GM12892 (cell line): ENCODE results near the gene TICRR.

Experiments
- DNase-seq: peaks from one replicate; pipeline ENCODE4 v3.0.0; 2011; ENCODE audit not compliant: insufficient read length
- FAIRE-seq: peaks from 2 replicates; lab custom pipeline; 2011; peaks lifted over from hg19 to GRCh38; lab: Jason Lieb, UNC
- POLR2A ChIP-seq: IDR thresholded peaks from 2 replicates; pipeline ENCODE4 v1.6.1; 2011; ENCODE audit warnings: low read depth, low read length, control low read depth
- POLR2AphosphoS5 ChIP-seq: IDR thresholded peaks from 2 replicates; pipeline ENCODE4 v1.6.1; 2011; ENCODE audit warnings: low read depth, low read length, control low read depth
- TAF1 ChIP-seq: IDR thresholded peaks from 2 replicates; pipeline ENCODE4 v1.6.1; 2011; ENCODE audit warnings: low read depth, mild to moderate bottlenecking, control low read depth, low read length, borderline replicate concordance

Gene TICRR

DNA sequence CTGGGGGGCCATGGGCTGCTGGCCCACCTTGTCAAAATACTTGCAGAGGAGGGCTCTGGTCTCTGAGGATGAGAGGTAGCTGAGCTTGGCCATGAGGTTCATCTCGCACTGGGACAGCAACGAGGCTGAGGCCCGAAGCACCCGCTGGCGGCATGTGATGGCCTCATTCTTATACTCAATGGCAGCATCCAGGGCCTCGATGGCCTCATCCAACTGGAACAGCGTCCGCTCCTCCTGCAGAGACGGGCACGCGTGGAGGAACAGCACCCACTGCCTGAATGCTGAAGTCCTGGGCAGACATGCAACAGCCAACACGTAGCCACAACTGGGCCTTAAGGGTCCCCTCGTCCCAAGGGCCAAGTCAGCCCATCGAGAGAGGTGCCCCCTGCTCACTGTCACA, 55.0 kb downstream of the TICRR start:
- no peak for TF ChIP-seq POLR2AphosphoS5
- no peak for TF ChIP-seq TAF1
- no peak for TF ChIP-seq POLR2A
- FAIRE-seq (no peak), DNase-seq (no peak)

- DNase-seq (no peak), FAIRE-seq (no peak)
- TF ChIP-seq POLR2AphosphoS5 (no peak), POLR2A (no peak), TAF1 (no peak)
Measured at GRCh38 chr15:89630974-89631901, 56.0 kb downstream of the TICRR start.

GRCh38 chr15:89631902-89632264, 56.6 kb downstream of the TICRR start:
- TF ChIP-seq POLR2A (no peak), TAF1 (no peak), POLR2AphosphoS5 (no peak)
- FAIRE-seq (no peak), DNase-seq (no peak)

GRCh38 chr15:89632563-89633430, 57.5 kb downstream of the TICRR start:
- TF ChIP-seq POLR2AphosphoS5 (no peak), POLR2A (no peak), TAF1 (no peak)
- FAIRE-seq (no peak), DNase-seq (no peak)

DNA sequence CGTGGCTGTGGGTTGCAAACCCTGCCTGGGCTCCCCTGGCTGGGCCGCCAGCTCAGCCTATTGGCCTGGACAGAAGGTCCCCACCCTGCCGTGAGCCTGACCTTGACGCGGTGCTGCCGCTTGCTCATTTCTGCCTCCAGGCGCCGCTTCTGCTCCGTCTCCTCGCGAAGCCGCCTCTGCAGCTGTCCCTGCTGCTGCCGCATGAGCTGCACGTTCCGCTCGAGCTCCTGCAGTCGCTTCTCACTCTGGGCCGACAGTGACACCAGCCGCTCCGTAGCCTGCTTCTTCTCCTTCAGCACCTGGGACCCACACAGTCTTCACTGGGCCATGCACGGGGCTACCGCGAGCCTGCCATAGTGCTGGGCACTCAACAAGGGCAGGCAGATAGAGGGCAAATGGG, 58.3 kb downstream of the TICRR start:
- TF ChIP-seq POLR2AphosphoS5, result no peak
- FAIRE-seq (no peak), DNase-seq (no peak)

DNA sequence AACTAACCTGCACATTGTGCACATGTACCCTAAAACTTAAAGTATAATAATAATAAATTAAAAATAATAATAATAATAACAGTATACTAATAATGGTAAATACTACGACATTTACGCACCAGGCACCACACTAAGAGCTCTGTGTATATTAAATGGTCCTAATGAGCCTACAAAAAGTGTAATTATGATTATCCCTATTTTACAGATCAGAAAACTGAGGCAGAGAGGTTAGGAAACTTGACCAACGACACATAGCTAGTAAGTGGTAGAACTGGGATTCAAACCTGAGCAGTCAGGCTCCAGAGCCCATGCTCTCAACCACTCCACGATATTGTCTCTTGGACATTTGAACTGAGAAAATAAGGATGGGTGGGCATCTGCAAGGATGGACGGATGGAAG, 65.0 kb downstream of the TICRR start:
- FAIRE-seq (no peak), DNase-seq (no peak)
- TF ChIP-seq TAF1 (no peak), POLR2A (no peak), POLR2AphosphoS5 (no peak)

DNA sequence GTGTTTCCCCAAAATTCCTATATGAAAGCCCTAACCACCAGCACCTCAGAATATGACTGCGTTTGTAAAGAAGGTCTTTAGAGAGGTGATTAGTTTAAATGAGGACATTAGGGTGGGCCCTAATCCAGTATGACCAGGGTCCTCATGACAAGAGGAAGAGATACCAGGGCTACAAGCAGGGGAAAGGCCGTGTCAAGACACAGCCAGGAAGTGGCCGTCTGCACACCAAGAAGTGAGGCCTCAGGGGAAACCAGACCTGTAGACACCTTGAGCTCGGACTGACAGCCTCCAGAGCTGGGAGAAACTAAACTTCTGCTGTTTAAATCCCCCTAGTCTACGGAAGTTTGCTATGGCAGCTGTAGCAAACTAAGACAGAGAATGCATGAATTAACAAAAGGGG, 65.8 kb downstream of the TICRR start:
- DNase-seq (no peak), FAIRE-seq (no peak)
- TF ChIP-seq TAF1, result no peak
- TF ChIP-seq POLR2AphosphoS5, result no peak
- TF ChIP-seq POLR2A, result no peak

DNA sequence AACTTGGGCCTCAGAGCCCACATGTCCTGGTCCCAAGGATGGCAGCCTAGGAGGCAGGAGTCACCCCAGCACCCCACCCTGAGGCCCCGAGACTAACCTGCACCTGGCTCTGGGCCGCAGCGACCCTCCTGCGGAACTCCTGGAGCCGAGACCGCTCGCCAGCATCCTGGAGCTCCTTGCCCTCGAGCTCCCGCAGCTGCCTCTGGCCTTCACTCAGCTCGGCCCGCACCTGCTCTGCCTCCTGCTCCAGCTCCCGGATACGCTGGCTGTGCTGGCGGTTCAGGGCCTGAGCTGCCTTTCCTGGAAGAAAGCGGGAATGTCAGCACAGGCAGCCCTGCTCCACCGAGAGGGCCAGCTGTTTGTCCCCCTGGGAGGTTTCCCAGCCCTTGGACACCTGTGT, 66.8 kb downstream of the TICRR start:
- DNase-seq (no peak), FAIRE-seq (no peak)
- TF ChIP-seq POLR2A, result no peak
- TF ChIP-seq TAF1, result no peak
- no peak for TF ChIP-seq POLR2AphosphoS5

DNA sequence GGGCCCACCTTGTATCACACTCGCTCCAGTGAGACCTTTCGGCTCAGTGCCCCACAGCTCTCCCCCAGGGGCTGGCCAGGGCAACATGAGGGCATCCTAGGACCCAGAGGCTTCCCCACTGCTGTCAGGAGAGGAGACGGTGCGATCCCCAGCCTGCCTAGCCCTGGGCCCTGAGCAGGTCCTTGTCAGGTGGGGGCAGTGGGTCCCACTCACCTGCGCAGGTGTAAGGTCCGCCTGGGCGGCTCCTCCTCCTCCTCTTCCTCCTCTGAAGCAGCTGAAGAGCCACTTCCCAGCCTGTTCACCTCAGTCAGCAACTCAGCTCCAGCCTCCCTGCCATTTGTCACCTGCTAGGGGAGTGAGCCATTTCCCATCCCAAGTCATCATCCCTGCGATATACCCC, 70.4 kb downstream of the TICRR start:
- TF ChIP-seq POLR2A (no peak), POLR2AphosphoS5 (no peak), TAF1 (no peak)
- no peak for FAIRE-seq
- DNase-seq, result no peak

- DNase-seq (no peak), FAIRE-seq (no peak)
- TF ChIP-seq POLR2A, result no peak
Measured at GRCh38 chr15:89646416-89647141, 71.3 kb downstream of the TICRR start.

DNA sequence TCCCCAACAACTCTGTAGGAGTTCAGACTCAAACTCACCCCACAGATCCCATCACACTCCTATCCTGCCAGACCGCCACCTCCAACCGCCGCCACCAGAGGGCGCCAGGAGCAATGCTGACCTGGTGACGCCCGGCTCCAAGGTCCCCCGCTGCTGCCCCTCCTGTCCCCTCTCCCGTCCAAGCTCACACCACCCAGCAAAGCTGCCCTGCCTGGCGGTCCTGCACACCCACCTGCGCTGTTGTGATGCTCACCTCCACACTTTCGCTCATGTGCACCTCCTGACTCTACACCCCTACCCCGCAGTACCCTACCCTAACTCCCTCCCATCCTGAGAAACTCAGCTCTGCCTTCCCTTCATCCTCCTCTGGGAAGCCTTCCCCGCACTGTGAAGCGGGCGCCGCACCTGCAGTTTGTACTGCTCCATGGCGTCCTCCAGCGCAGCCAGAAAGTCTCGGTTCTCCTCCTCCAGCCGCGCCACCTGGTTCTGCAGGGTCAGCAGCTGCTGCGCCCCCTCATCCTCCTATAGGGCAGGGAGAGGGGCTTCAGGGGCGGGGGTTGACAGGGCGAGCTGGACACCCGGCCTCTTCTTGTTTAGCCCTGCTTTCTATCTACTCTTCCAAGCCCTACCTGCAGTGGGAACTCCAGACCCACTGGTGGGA, 72.1 kb downstream of the TICRR start:
- TF ChIP-seq TAF1, result no peak
- no peak for TF ChIP-seq POLR2AphosphoS5
- TF ChIP-seq POLR2A, result no peak
- FAIRE-seq (no peak), DNase-seq (peak; percentile 82)
